HFFc6 (cell line): ENCODE measurements around the gene CPNE1. TPM values are rescaled to one million over a fixed set of nuclear protein-coding genes. Genes with fewer than 3 reads are reported as not detected.

Experiments
- DNase-seq: peaks from one replicate; pipeline ENCODE4 v3.0.0-alpha.2; 2018
- H3K27ac Mint-ChIP-seq: 2 replicates; pipeline ENCODE4 v1.8.0; 2020; ENCODE audit warnings: mild to moderate bottlenecking, mixed read lengths
- H3K27me3 Mint-ChIP-seq: 2 replicates; pipeline ENCODE4 v1.8.0; 2021; ENCODE audit warnings: mild to moderate bottlenecking, moderate library complexity, mixed read lengths; ENCODE audit not compliant: insufficient read depth
- H3K36me3 Mint-ChIP-seq: 2 replicates; pipeline ENCODE4 v1.8.0; 2021; ENCODE audit warnings: low read depth, mixed read lengths
- H3K4me1 Mint-ChIP-seq: 2 replicates; pipeline ENCODE4 v1.8.0; 2020; ENCODE audit warnings: low read depth, mixed read lengths
- H3K4me3 Mint-ChIP-seq: 2 replicates; pipeline ENCODE4 v1.8.0; 2020; ENCODE audit warnings: mild to moderate bottlenecking, moderate library complexity, mixed read lengths
- H3K9me3 Mint-ChIP-seq: 2 replicates; pipeline ENCODE4 v1.8.0; 2020; ENCODE audit warnings: mild to moderate bottlenecking, mixed read lengths
- CTCF ChIP-seq: fragments of 200-600 bp; sonication (generic); IDR thresholded peaks from 2 replicates; pipeline ENCODE4 v1.5.0; 2021; ENCODE audit warnings: antibody characterized with exemption, mild to moderate bottlenecking
- total RNA-seq, 6 experiments: library from RNA; stranded (reverse); fragmentation: NEBNext Ultra II Directional; extraction: Animal tissue kit (Norgen Biotek cat#: 25700); gene quantifications; 2 replicates in 1 of 6; 3 replicates in 5 of 6; pipeline ENCODE4 v1.2.3, GENCODE V29; 2021

Gene CPNE1
- total RNA-seq, 6 experiments from 2014 or later, result 200 to 230 (median 213) TPM

GRCh38 chr20:35603695-35604448 is 60.8 kb downstream of the CPNE1 start:
- Mint-ChIP-seq H3K9me3 (no peaks in the 10 kb centered on the region), H3K4me1 (peaks cover 6% of the 10 kb centered on the region; the same call in 1 of the 2 replicates), H3K4me3 (no peak overlapping the region), H3K27me3 (peaks cover 29% of the 10 kb centered on the region), H3K36me3 (no peaks in the 10 kb centered on the region), H3K27ac (no peak overlapping the region)
- no peak for DNase-seq
- no peak for TF ChIP-seq CTCF

- Mint-ChIP-seq H3K4me3 (no peak overlapping the region), H3K27ac (no peak overlapping the region)
- no peak for TF ChIP-seq CTCF
These were observed 61.7 kb downstream of the CPNE1 start for GRCh38 chr20:35602851-35603495.

GRCh38 chr20:35601990-35602389 is 62.7 kb downstream of the CPNE1 start:
- TF ChIP-seq CTCF, result no peak
- DNase-seq, result no peak
- no peaks in the 10 kb centered on the region for H3K36me3 Mint-ChIP-seq
- no peak overlapping the region for H3K27ac Mint-ChIP-seq
- no peak overlapping the region for H3K4me3 Mint-ChIP-seq
- H3K9me3 Mint-ChIP-seq, result no peaks in the 10 kb centered on the region
- peaks cover 3% of the 10 kb centered on the region; the same call in 1 of the 2 replicates for H3K4me1 Mint-ChIP-seq
- peaks cover 37% of the 10 kb centered on the region for H3K27me3 Mint-ChIP-seq

More at GRCh38 chr20:35602851-35603495, 61.7 kb downstream of the CPNE1 start:
- DNase-seq, result no peak
- Mint-ChIP-seq H3K36me3 (no peaks in the 10 kb centered on the region), H3K4me1 (peaks cover 6% of the 10 kb centered on the region; the same call in 1 of the 2 replicates), H3K27me3 (peaks cover 35% of the 10 kb centered on the region), H3K9me3 (no peaks in the 10 kb centered on the region)

- H3K27ac Mint-ChIP-seq, result no peak overlapping the region
- peak; percentile 42 for TF ChIP-seq CTCF
- peak; percentile 25 for DNase-seq
- no peaks in the 10 kb centered on the region for H3K36me3 Mint-ChIP-seq
- no peaks in the 10 kb centered on the region for H3K9me3 Mint-ChIP-seq
- no peaks in the 10 kb centered on the region for H3K4me1 Mint-ChIP-seq
- peaks cover 40% of the 10 kb centered on the region for H3K27me3 Mint-ChIP-seq
- peak overlapping the region; percentile 74 for H3K4me3 Mint-ChIP-seq
These were observed 63.4 kb downstream of the CPNE1 start for GRCh38 chr20:35600993-35601973.
